PC-9 (cell line): ENCODE measurements around the gene TWSG1. TPM values are rescaled to one million over a fixed set of nuclear protein-coding genes. Genes with fewer than 3 reads are reported as not detected.
"Not testable (repeated sequence)": the region's sequence is repeated elsewhere in the genome, so short reads cannot be mapped to it uniquely, and the experiment has no call there.

Experiments used
- BruUV-seq: library from RNA; stranded (reverse); fragments of 400-500 nt; replicated peaks from 2 replicates; lab custom pipeline; 2021; lab: Mats Ljungman, UMichigan
- CTCF ChIA-PET: fragments of 300-600 bp; sonication (Branson Sonifier 250); formaldehyde crosslinking; loops from one replicate; lab custom pipeline; 2022; ENCODE audit warnings: antibody characterized with exemption; lab: Charles Lee
- POLR2A ChIA-PET: fragments of 300-600 bp; sonication (Branson Sonifier 250); formaldehyde crosslinking; loops from one replicate; lab custom pipeline; 2022; ENCODE audit warnings: antibody characterized with exemption; ENCODE audit not compliant: unreplicated experiment; lab: Charles Lee
- DNase-seq, 2 experiments: peaks; one replicate each; pipeline versions ENCODE4 v3.0.0 to v3.0.0-alpha.2; 2015 to 2022; ENCODE audit warnings: mixed read lengths in 1 of 2
- H2AFZ ChIP-seq: fragments of 200-600 bp; sonication (generic); 2 replicates; pipeline ENCODE4 v1.8.1; 2017; ENCODE audit warnings: antibody characterized with exemption
- H3F3A ChIP-seq: fragments of 200-600 bp; sonication (generic); 2 replicates; pipeline ENCODE4 v1.8.1; 2017; ENCODE audit warnings: antibody characterized with exemption, mild to moderate bottlenecking, low read depth; ENCODE audit not compliant: insufficient read depth
- H3K27ac ChIP-seq: fragments of 200-600 bp; sonication (generic); 2 replicates; pipeline ENCODE4 v1.6.1; 2016; ENCODE audit warnings: mixed run types
- H3K27me3 ChIP-seq: fragments of 200-600 bp; sonication (generic); 2 replicates; pipeline ENCODE4 v1.6.1; 2016; ENCODE audit warnings: low read depth, mixed run types; ENCODE audit not compliant: insufficient read depth
- H3K36me3 ChIP-seq: fragments of 200-600 bp; sonication (generic); 2 replicates; pipeline ENCODE4 v1.6.1; 2016; ENCODE audit warnings: low read depth, mixed run types
- H3K4me1 ChIP-seq: fragments of 200-600 bp; sonication (generic); replicated peaks from 2 replicates; pipeline ENCODE4 v1.6.1; 2016; ENCODE audit warnings: mixed run types; ENCODE audit not compliant: insufficient read depth
- H3K4me2 ChIP-seq: fragments of 200-600 bp; sonication (generic); 2 replicates; pipeline ENCODE4 v1.6.1; 2017; ENCODE audit warnings: mixed run types
- H3K4me3 ChIP-seq: fragments of 200-600 bp; sonication (generic); 2 replicates; pipeline ENCODE4 v1.6.1; 2016; ENCODE audit warnings: mixed run types
- H3K79me2 ChIP-seq: fragments of 200-600 bp; sonication (generic); 2 replicates; pipeline ENCODE4 v1.6.1; 2017; ENCODE audit warnings: low read depth, mixed run types
- H3K9me2 ChIP-seq: fragments of 200-600 bp; sonication (generic); 2 replicates; pipeline ENCODE4 v1.8.1; 2017; ENCODE audit warnings: mild to moderate bottlenecking; ENCODE audit not compliant: insufficient read depth
- H3K9me3 ChIP-seq: fragments of 200-600 bp; sonication (generic); 2 replicates; pipeline ENCODE4 v1.8.1; 2016; ENCODE audit warnings: low read depth; ENCODE audit not compliant: insufficient read depth
- H4K20me1 ChIP-seq: fragments of 200-600 bp; sonication (generic); 2 replicates; pipeline ENCODE4 v1.8.1; 2017; ENCODE audit not compliant: insufficient read depth
- EZH2 ChIP-seq: fragments of 200-600 bp; sonication (generic); IDR thresholded peaks from 2 replicates; pipeline ENCODE4 v1.8.0; 2017; ENCODE audit warnings: antibody characterized with exemption, low read depth
- intact Hi-C: fragments of 100-400 bp; cut with micrococcal nuclease; formaldehyde crosslinking; loops from one replicate; pipeline ENCODE4 v1.10.0; 2022; ENCODE audit not compliant: unreplicated experiment
- total RNA-seq: library from RNA; stranded (reverse); gene quantifications from 2 replicates; pipeline ENCODE4 v1.2.3, GENCODE V29; 2021
- TF ChIP-seq, protein P1 (sequence below): fragments of 200-600 bp; sonication (generic); conservative IDR thresholded peaks from 2 replicates; pipeline ENCODE4 v1.6.1; 2017; ENCODE audit warnings: mixed run types, antibody characterized with exemption, mild to moderate bottlenecking, moderate library complexity

TWSG1 gene
- total RNA-seq, 1 experiment from 2014 or later = 52.1 TPM

DNA sequence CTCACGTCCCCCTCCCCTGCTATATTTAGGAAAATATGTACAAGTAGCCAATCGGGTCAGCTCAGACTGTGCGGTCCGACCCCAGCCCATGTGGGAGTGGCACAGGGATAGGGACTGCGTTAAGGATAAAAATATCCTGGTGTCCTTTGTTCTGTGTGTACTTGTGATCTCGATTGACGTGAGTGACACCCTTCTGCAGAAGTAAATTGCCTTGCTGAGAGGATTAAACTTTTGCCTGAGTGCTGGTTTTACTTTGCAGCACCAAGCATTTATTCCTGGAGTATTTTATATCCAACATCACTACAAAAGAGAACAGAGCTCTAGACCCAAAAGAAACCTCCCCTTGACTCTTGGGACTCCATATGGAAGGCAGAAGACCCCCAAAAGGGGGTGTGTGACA lies 112.8 kb downstream of the TWSG1 start:
- ChIA-PET POLR2A (no interaction called here), CTCF (no interaction called here)
- no peaks in the 10 kb centered on the region for H3K9me3 ChIP-seq
- no peak for TF ChIP-seq EZH2
- TF ChIP-seq, protein P1, sequence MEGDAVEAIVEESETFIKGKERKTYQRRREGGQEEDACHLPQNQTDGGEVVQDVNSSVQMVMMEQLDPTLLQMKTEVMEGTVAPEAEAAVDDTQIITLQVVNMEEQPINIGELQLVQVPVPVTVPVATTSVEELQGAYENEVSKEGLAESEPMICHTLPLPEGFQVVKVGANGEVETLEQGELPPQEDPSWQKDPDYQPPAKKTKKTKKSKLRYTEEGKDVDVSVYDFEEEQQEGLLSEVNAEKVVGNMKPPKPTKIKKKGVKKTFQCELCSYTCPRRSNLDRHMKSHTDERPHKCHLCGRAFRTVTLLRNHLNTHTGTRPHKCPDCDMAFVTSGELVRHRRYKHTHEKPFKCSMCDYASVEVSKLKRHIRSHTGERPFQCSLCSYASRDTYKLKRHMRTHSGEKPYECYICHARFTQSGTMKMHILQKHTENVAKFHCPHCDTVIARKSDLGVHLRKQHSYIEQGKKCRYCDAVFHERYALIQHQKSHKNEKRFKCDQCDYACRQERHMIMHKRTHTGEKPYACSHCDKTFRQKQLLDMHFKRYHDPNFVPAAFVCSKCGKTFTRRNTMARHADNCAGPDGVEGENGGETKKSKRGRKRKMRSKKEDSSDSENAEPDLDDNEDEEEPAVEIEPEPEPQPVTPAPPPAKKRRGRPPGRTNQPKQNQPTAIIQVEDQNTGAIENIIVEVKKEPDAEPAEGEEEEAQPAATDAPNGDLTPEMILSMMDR = no peak
- H3K4me2 ChIP-seq = no peak overlapping the region
- no peaks in the 10 kb centered on the region for H3K79me2 ChIP-seq
- no peaks in the 10 kb centered on the region for H3K4me1 ChIP-seq
- H4K20me1 ChIP-seq = no peaks in the 10 kb centered on the region
- no peaks in the 10 kb centered on the region; the same call in 1 of the 2 replicates for H3F3A ChIP-seq
- no peak for DNase-seq
- BruUV-seq = no TSS peak
- H3K27ac ChIP-seq = no peak overlapping the region
- H3K4me3 ChIP-seq = no peak overlapping the region
- intact Hi-C loops = no loop called here
- no peak overlapping the region for H2AFZ ChIP-seq
- no peaks in the 10 kb centered on the region for H3K9me2 ChIP-seq
- no peaks in the 10 kb centered on the region for H3K36me3 ChIP-seq
- H3K27me3 ChIP-seq = no peaks in the 10 kb centered on the region

DNA sequence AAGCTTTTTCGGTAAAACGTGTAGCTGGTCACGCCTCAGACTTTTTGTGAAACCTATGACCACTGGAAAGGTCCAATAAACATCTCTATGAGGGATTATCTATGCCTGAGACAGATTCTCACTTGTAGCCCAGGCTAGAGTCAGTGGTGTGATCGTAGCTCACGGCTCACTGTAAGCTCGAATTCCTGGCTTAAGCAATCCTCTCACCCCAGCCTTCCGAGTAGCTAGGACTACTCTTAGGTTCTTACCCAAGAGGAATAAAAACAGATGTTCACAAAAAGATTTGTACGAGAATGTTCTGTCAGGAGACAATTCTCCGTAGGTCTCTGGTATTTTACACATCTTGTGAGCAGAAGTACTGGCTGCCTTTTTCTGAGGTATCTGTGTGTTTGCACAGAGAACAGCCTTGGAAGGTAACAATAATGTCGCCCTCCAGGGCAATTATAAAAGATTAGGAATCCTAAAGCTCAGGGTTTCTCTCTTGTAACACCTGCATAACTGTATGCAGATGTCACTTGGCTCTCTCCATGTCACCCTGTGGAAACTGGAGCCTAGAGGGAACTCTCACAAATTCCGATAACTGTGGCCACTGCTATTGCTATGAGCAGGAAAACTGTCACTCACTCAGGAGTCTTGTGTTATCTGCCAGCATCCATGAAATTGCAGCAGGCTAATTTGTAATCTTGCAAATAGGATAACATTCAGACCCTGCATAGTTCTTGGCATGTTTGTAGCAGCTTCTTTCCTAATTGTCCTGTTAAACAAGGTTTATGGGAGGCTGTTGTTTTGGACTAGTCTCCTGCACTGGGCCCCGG lies 115.2 kb downstream of the TWSG1 start:
- Histone ChIP-seq H3K79me2 (no peaks in the 10 kb centered on the region), H3K4me3 (no peak overlapping the region), H2AFZ (no peak overlapping the region), H4K20me1 (no peaks in the 10 kb centered on the region), H3K27me3 (no peaks in the 10 kb centered on the region), H3F3A (no peaks in the 10 kb centered on the region), H3K27ac (no peak overlapping the region), H3K9me3 (no peaks in the 10 kb centered on the region), H3K36me3 (no peaks in the 10 kb centered on the region), H3K9me2 (no peaks in the 10 kb centered on the region), H3K4me1 (no peaks in the 10 kb centered on the region), H3K4me2 (no peak overlapping the region)
- intact Hi-C loops = no loop called here
- no peak for DNase-seq
- POLR2A ChIA-PET = interaction anchor here (0.6 kb wide), 3 partner anchors 57 to 449 kb away, joined by 3 to 9 read pairs (median 3); no protein-coding TSS in a partner anchor
- CTCF ChIA-PET = no interaction called here
- TF ChIP-seq, protein P1 = no peak
- TF ChIP-seq EZH2 = no peak
- no TSS peak for BruUV-seq

DNA sequence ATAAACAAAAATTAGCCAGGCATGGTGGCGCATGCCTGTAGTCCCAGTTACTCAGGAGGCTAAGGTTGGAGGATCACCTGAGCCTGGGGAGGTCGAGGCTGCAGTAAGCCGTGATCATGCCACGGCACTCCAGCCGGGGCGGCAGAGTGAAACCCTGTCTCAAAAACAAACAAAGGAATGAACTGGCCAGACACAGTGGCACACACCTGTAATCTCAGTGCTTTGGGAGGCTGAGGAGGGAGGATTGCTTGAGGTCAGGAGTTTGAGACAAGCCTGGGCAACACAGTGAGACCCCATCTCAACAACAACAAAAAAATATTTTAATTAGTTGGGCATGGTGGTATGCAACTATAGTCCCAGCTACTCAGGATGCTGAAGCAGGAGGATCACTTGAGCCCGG lies 116.3 kb downstream of the TWSG1 start:
- H3K79me2 ChIP-seq, H2AFZ ChIP-seq, BruUV-seq, H3K9me2 ChIP-seq, H4K20me1 ChIP-seq, H3F3A ChIP-seq, H3K27me3 ChIP-seq, CTCF ChIA-PET, DNase-seq, H3K4me2 ChIP-seq, POLR2A ChIA-PET, H3K4me1 ChIP-seq, intact Hi-C loops, H3K4me3 ChIP-seq, H3K27ac ChIP-seq, H3K9me3 ChIP-seq, H3K36me3 ChIP-seq: not testable (repeated sequence)

Other genes starting within 250 kb of the TWSG1 start
- gene NDUFV2, start 232.1 kb upstream of the TWSG1 start, total RNA-seq = 182 and 215 TPM in 2 replicates
- gene ANKRD12, start 198.0 kb upstream of the TWSG1 start, total RNA-seq = 26.9 and 31.6 TPM in 2 replicates
- gene RALBP1, start 140.7 kb downstream of the TWSG1 start, total RNA-seq = 91.3 and 95.0 TPM in 2 replicates